CD14-positive monocyte (primary cell): Measurements from ENCODE around the gene ITPK1. TPM values are rescaled to one million over a fixed set of nuclear protein-coding genes. Genes with fewer than 3 reads are reported as not detected.

ENCODE experiments used
- DNase-seq, 3 donors: peaks; one replicate each; pipeline ENCODE4 v3.0.0-alpha.2; 2011 to 2022
- H2AFZ ChIP-seq: 2 replicates; pipeline ENCODE4 v1.6.0; 2012; ENCODE audit warnings: mild to moderate bottlenecking, low read depth, low read length, inconsistent platforms; ENCODE audit not compliant: insufficient read depth, poor library complexity, severe bottlenecking
- H3K27ac ChIP-seq, 2 donors: 1 replicate in 1 of 2; 2 replicates in 1 of 2; pipeline ENCODE4 v1.5.1; 2012 to 2013; ENCODE audit warnings: low read length in 2 of 2, control low read depth in 1 of 2, inconsistent platforms in 1 of 2, low read depth in 1 of 2, mild to moderate bottlenecking in 1 of 2
- H3K27me3 ChIP-seq, 2 donors: one replicate each; pipeline versions ENCODE4 v1.6.0 to v1.6.1; 2011 to 2013; ENCODE audit warnings: low read length in 2 of 2; ENCODE audit not compliant: control insufficient read depth in 2 of 2, insufficient read depth in 2 of 2
- H3K36me3 ChIP-seq, 2 donors: replicated peaks in 1 of 2; 1 replicate in 1 of 2; 2 replicates in 1 of 2; pipeline versions ENCODE4 v1.5.1 to v1.6.1; 2012 to 2013; ENCODE audit warnings: low read length in 2 of 2, control low read depth in 1 of 2, inconsistent platforms in 1 of 2, mild to moderate bottlenecking in 1 of 2; ENCODE audit not compliant: insufficient read depth in 2 of 2, control insufficient read depth in 1 of 2
- H3K4me1 ChIP-seq, 2 donors: 1 replicate in 1 of 2; 2 replicates in 1 of 2; pipeline versions ENCODE4 v1.5.1 to v1.6.1; 2012 to 2013; ENCODE audit warnings: low read length in 2 of 2, control low read depth in 1 of 2, inconsistent platforms in 1 of 2, mild to moderate bottlenecking in 1 of 2, moderate library complexity in 1 of 2; ENCODE audit not compliant: insufficient read depth in 2 of 2, control insufficient read depth in 1 of 2
- H3K4me2 ChIP-seq: replicated peaks from 2 replicates; pipeline ENCODE3; 2012; ENCODE audit warnings: low read length, moderate library complexity, mild to moderate bottlenecking; ENCODE audit not compliant: poor library complexity, severe bottlenecking; ENCODE audit errors: extremely low read depth
- H3K4me3 ChIP-seq, 3 experiments: fragments of 200-600 bp in 1 of 3; sonication (generic) in 1 of 3; replicated peaks in 1 of 3; 1 replicate in 2 of 3; 2 replicates in 1 of 3; pipeline ENCODE4 v1.5.1; 2011 to 2013; ENCODE audit warnings: low read length in 3 of 3, mild to moderate bottlenecking in 3 of 3, control low read depth in 2 of 3, low read depth in 2 of 3, inconsistent platforms in 1 of 3, moderate library complexity in 1 of 3
- H3K79me2 ChIP-seq: 2 replicates; pipeline ENCODE4 v1.6.0; 2012; ENCODE audit warnings: mild to moderate bottlenecking, control low read depth, inconsistent platforms, low read length, moderate library complexity; ENCODE audit not compliant: insufficient read depth
- H3K9ac ChIP-seq: 2 replicates; pipeline ENCODE4 v1.6.0; 2017; ENCODE audit warnings: low read length, mild to moderate bottlenecking; ENCODE audit not compliant: insufficient read depth, poor library complexity, severe bottlenecking
- H3K9me3 ChIP-seq, 2 donors: replicated peaks in 1 of 2; 1 replicate in 1 of 2; 2 replicates in 1 of 2; pipeline versions ENCODE4 v1.5.1 to v1.6.1; 2012 to 2013; ENCODE audit warnings: low read length in 2 of 2, control low read depth in 1 of 2; ENCODE audit not compliant: control insufficient read depth in 1 of 2, insufficient read depth in 1 of 2
- H4K20me1 ChIP-seq: 2 replicates; pipeline ENCODE4 v1.6.0; 2012; ENCODE audit warnings: mild to moderate bottlenecking, low read length, control low read depth, moderate library complexity; ENCODE audit not compliant: insufficient read depth
- H3K27ac Mint-ChIP-seq, 7 donors: one replicate each; pipeline ENCODE4 v1.8.0; 2020; ENCODE audit warnings: mild to moderate bottlenecking in 7 of 7, mixed read lengths in 7 of 7, moderate library complexity in 6 of 7, inconsistent platforms in 2 of 7
- H3K27me3 Mint-ChIP-seq, 3 donors: one replicate each; pipeline ENCODE4 v1.8.0; 2021 to 2022; ENCODE audit warnings: low read depth in 3 of 3, mild to moderate bottlenecking in 3 of 3, mixed read lengths in 3 of 3, moderate library complexity in 3 of 3, inconsistent platforms in 1 of 3
- H3K36me3 Mint-ChIP-seq, 2 donors: one replicate each; pipeline ENCODE4 v1.8.0; 2020; ENCODE audit warnings: mixed read lengths in 2 of 2, inconsistent platforms in 1 of 2, mild to moderate bottlenecking in 1 of 2
- H3K4me1 Mint-ChIP-seq: one replicate; pipeline ENCODE4 v1.8.0; 2020; ENCODE audit warnings: mild to moderate bottlenecking, mixed read lengths
- H3K4me3 Mint-ChIP-seq, 2 donors: one replicate each; pipeline ENCODE4 v1.8.0; 2020; ENCODE audit warnings: mild to moderate bottlenecking in 2 of 2, mixed read lengths in 2 of 2, moderate library complexity in 1 of 2
- H3K9me3 Mint-ChIP-seq, 7 donors: one replicate each; pipeline ENCODE4 v1.8.0; 2020 to 2022; ENCODE audit warnings: mixed read lengths in 7 of 7, mild to moderate bottlenecking in 6 of 7, moderate library complexity in 6 of 7, inconsistent platforms in 2 of 7
- CTCF ChIP-seq: fragments of 200-600 bp; IDR thresholded peaks from one replicate; pipeline ENCODE4 v1.8.0; 2022; ENCODE audit warnings: antibody characterized with exemption, mild to moderate bottlenecking
- WGBS: methylation state at CpG from one replicate; pipeline ENCODE4 v1.1.5; 2013; ENCODE audit warnings: missing lambda C conversion rate; ENCODE audit not compliant: insufficient coverage; 5-methylcytosine and 5-hydroxymethylcytosine counted together
- intact Hi-C, 2 donors: fragments of 100-400 bp; cut with micrococcal nuclease; formaldehyde crosslinking; loops; one replicate each; pipeline versions ENCODE4 v1.15.0 to v1.15.1; 2023
- polyA plus RNA-seq, 3 donors: library from polyadenylated mRNA; depleted of rRNA in 1 of 3; unstranded in 2 of 3; stranded (reverse) in 1 of 3; fragments of 300-500 nt in 2 of 3; fragments of >200 nt in 1 of 3; fragmentation: Illumina TruSeq in 2 of 3; gene quantifications; 1 replicate in 2 of 3; 2 replicates in 1 of 3; pipeline ENCODE4 v1.2.3, GENCODE V29; 2012 to 2021

ITPK1 gene
- polyA plus RNA-seq, 3 donors: 57.1 to 144 (median 63.0) TPM

- TF ChIP-seq CTCF: no peak
- H3K4me1 Mint-ChIP-seq: peaks cover 14% of the 10 kb centered on the region
- H2AFZ ChIP-seq: no peak overlapping the region
- WGBS: 97% methylated on average over 17 of the region's 17 CpGs
- intact Hi-C loops: loop anchor here in 1 of 2 donors (5.0 kb wide), 1 partner anchor 58 kb away; no protein-coding TSS in a partner anchor
- no peak overlapping the region for H3K4me3 ChIP-seq
- peaks cover 71% of the 10 kb centered on the region for H3K79me2 ChIP-seq
- H3K4me2 ChIP-seq: no peak overlapping the region
- no peaks in the 10 kb centered on the region for H3K27me3 ChIP-seq
- H3K27ac ChIP-seq: peak overlapping the region in 1 of 2 donors; percentile 36
- H4K20me1 ChIP-seq: peaks cover 76% of the 10 kb centered on the region
- no peak overlapping the region for H3K4me3 Mint-ChIP-seq
- peaks cover 34 to 85% of the 10 kb centered on the region in 2 donors for H3K36me3 ChIP-seq
- H3K36me3 Mint-ChIP-seq: peaks cover 59 to 85% of the 10 kb centered on the region in 2 donors
- H3K4me1 ChIP-seq: peaks cover 4 to 7% of the 10 kb centered on the region in 2 donors
- H3K27me3 Mint-ChIP-seq: peaks cover 0 to 3% (median 2%) of the 10 kb centered on the region in 3 donors
- H3K9ac ChIP-seq: no peak overlapping the region
- no peak for DNase-seq
- H3K9me3 ChIP-seq: peaks cover 43 to 44% of the 10 kb centered on the region in 2 donors
- H3K9me3 Mint-ChIP-seq: peaks cover 29 to 45% (median 35%) of the 10 kb centered on the region in 7 donors
- peak overlapping the region in 2 of 7 donors; percentile 68 to 79 for H3K27ac Mint-ChIP-seq
Measured at GRCh38 chr14:92974541-92975345, 141.0 kb downstream of the ITPK1 start.

GRCh38 chr14:92973798-92974372 lies 141.8 kb downstream of the ITPK1 start:
- Mint-ChIP-seq H3K36me3 (peaks cover 51 to 83% of the 10 kb centered on the region in 2 donors), H3K9me3 (peaks cover 21 to 37% (median 27%) of the 10 kb centered on the region in 7 donors), H3K4me3 (no peak overlapping the region), H3K27me3 (peaks cover 0 to 3% (median 2%) of the 10 kb centered on the region in 3 donors), H3K27ac (no peak overlapping the region), H3K4me1 (peaks cover 10% of the 10 kb centered on the region)
- H3K4me3 ChIP-seq: no peak overlapping the region
- no peak for TF ChIP-seq CTCF
- no peak overlapping the region for H2AFZ ChIP-seq
- no peaks in the 10 kb centered on the region for H3K27me3 ChIP-seq
- intact Hi-C loops: loop anchor here in 1 of 2 donors (5.0 kb wide), 1 partner anchor 58 kb away; no protein-coding TSS in a partner anchor
- H3K9ac ChIP-seq: no peak overlapping the region
- H3K9me3 ChIP-seq: peaks cover 34 to 37% of the 10 kb centered on the region in 2 donors
- peak overlapping the region in 1 of 2 donors; percentile 36 for H3K27ac ChIP-seq
- DNase-seq: no peak
- H3K4me1 ChIP-seq: peaks cover 4 to 7% of the 10 kb centered on the region in 2 donors
- peaks cover 77% of the 10 kb centered on the region for H3K79me2 ChIP-seq
- H3K36me3 ChIP-seq: peaks cover 34 to 76% of the 10 kb centered on the region in 2 donors
- H3K4me2 ChIP-seq: no peak overlapping the region
- peaks cover 84% of the 10 kb centered on the region for H4K20me1 ChIP-seq
- whole genome bisulfite sequencing: 96% methylated on average over 8 of the region's 9 CpGs
